CD4-positive, alpha-beta T cell treated with Interleukin-2 at 100 ng/mL for 4 hours (primary cell): ENCODE measurements around the gene TCF19.
"Not testable (repeated sequence)": the region's sequence is repeated elsewhere in the genome, so short reads cannot be mapped to it uniquely, and the experiment has no call there.

Experiments
- DNase-seq: peaks from one replicate; pipeline ENCODE4 v3.0.0-alpha.2; 2020; ENCODE audit warnings: low spot score

TCF19 gene

GRCh38 chr6:31183287-31183686, 24.9 kb downstream of the TCF19 start:
- not testable (repeated sequence) for DNase-seq

GRCh38 chr6:31183859-31184258, 25.5 kb downstream of the TCF19 start:
- DNase-seq, result not testable (repeated sequence)

- DNase-seq, result not testable (repeated sequence)
Observed at GRCh38 chr6:31185695-31186051, 27.3 kb downstream of the TCF19 start.

- DNase-seq, result no peak
Observed at GRCh38 chr6:31186052-31186734, 27.8 kb downstream of the TCF19 start.

- no peak for DNase-seq
Observed at GRCh38 chr6:31187780-31188194, 29.4 kb downstream of the TCF19 start.

GRCh38 chr6:31189223-31189622, 30.8 kb downstream of the TCF19 start:
- not testable (repeated sequence) for DNase-seq

GRCh38 chr6:31190488-31190887, 32.1 kb downstream of the TCF19 start:
- no peak for DNase-seq

- DNase-seq, result peak; percentile 70
Observed at GRCh38 chr6:31192431-31193105, 34.2 kb downstream of the TCF19 start.

- DNase-seq, result no peak
Observed at GRCh38 chr6:31193206-31193605, 34.8 kb downstream of the TCF19 start.

GRCh38 chr6:31194061-31194834, 35.9 kb downstream of the TCF19 start:
- no peak for DNase-seq

GRCh38 chr6:31195308-31195979, 37.1 kb downstream of the TCF19 start:
- not testable (repeated sequence) for DNase-seq

GRCh38 chr6:31196251-31197022, 38.0 kb downstream of the TCF19 start:
- DNase-seq, result not testable (repeated sequence)

- DNase-seq, result peak; percentile 96
Observed at GRCh38 chr6:31197559-31198305, 39.3 kb downstream of the TCF19 start.

- DNase-seq, result not testable (repeated sequence)
Observed at GRCh38 chr6:31199105-31199452, 40.7 kb downstream of the TCF19 start.

- no peak for DNase-seq
Observed at GRCh38 chr6:31202259-31203166, 44.1 kb downstream of the TCF19 start.

- peak; percentile 71 for DNase-seq
Observed at GRCh38 chr6:31203345-31203979, 45.1 kb downstream of the TCF19 start.

GRCh38 chr6:31204751-31205145, 46.4 kb downstream of the TCF19 start:
- no peak for DNase-seq

GRCh38 chr6:31205638-31206037, 47.2 kb downstream of the TCF19 start:
- DNase-seq, result no peak

GRCh38 chr6:31208506-31208905, 50.1 kb downstream of the TCF19 start:
- no peak for DNase-seq
